Measurements from ENCODE around the gene IRF9.
"Not testable (repeated sequence)": the region's sequence is repeated elsewhere in the genome, so short reads cannot be mapped to it uniquely, and the experiment has no call there.

Gene IRF9

DNA sequence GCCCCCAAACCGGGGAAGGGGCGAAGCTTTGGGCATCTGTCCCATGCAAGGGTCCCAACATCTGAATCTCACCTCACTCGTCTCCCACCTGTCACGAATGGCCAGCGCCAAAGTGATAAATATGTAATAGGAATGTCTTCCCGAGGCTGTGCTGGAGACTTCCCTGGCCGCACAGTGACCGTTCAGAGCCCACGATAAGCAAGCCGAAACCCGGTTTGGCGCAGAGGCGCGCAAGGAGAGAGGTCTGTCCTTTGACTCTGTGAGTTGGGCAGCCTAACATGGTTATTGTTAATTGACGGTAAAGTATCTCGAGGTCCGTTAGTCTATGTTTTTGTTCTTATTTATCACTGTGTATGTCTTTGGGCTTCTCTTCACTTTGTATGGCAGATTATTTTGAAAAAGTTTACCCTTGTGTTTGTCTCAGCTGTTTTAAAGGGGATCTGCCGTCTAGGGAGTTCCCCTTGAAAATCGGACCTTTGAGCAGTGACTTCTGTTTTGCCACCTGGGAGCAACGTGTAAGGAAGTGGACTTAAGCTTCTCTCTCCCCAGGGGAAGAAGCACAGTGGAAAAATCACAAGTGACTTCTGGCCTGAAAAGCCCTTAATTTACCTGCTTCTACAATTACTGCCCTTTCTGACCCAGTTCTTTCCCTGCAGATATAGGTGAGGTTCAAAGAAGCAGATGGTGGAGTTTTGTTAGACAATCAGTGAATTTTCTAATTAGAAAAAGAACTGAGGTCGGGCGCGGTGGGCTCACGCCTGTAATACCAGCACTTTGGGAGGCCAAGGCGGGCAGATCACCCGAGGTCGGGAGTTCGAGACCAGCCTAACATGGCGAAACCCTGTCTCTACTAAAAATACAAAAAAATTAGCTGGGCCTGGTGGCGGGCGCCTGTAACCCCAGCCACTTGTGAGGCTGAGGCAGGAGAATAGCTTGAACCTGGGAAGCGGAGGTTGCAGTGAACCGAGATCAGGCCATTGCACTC lies 35.3 kb downstream of the IRF9 start:
- DNase-seq, result no peak

GRCh38 chr14:24197056-24197450 lies 36.0 kb downstream of the IRF9 start:
- DNase-seq, result no peak

DNA sequence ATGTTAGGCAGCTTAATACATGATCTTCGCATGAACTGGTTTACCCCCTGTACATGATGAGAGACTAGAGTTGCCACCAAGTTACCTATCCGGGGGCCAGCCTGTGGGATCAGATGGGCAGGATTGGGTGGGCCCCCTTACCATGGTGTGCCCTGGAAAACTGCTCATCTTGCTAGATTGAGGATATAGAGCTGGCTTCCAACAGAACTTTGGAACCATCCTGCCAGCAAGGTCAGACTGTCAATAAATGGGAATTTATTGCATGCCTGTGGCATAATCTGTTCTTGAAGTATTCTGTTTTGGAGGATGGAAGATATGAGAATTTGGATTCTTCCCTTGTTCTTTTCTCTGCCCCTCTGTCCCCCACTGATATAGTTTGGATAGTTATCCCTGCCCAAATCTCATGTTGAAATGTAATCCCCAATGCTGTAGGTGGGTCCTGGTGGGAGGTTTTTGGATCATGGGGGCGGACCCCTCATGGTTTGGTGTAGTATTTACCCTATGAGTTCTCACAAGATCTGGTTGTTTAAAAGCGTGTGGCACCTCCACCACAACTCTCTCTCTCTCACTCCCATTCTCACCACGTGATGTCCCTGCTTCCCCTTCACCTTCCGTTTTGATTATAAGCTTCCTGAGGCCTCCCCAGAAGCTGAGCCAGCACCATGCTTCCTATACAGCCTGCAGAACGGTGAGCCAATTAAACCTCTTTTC lies 37.9 kb downstream of the IRF9 start:
- no peak for DNase-seq

- not testable (repeated sequence) for DNase-seq
Measured at GRCh38 chr14:24202538-24202937, 41.5 kb downstream of the IRF9 start.

- DNase-seq, result not testable (repeated sequence)
Measured at GRCh38 chr14:24203249-24203886, 42.3 kb downstream of the IRF9 start.

DNA sequence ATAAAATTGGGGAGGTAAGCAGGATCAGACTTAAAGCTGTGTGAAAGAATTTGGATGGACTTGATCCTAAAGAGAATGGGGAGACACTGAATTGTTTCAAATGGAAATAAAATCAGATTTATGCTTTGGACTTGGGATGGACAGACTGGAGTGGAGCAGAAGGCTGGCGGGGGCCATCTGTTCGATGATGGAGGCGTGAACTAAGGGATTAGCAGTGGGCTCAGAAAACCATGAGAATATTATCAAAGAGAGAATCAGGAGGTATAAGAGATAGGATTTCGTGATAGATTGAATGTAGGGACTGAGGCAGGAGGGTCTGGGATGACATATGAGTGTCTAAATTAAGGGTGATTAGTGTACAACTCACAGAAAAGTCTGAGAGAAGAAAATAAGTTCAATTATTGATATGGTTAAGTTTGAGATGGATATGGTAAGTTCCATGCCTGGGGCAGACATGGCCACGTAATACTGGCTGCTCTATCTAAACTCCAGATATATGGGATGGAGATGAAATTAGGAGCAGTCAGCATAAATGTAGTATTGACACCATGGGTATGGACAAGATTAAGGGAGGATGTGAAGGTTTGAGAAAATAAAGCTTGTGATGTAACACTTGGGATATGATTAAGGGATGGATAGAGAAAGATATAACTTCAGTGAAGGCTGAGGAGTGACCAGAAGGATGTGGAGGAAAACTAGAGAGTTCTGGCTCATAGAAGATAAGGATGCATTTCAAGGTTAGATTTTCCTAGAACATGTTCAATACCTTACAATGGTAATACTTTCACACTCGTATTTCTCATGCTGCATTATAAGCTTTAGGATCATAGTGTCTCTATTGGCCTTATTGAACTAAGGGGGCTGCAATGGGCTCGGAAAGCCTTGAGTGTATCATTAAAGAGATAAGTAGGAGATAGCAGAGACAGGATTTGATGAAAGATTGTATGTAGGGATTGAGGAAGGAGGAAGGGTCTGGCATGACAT lies 43.4 kb downstream of the IRF9 start:
- DNase-seq, result no peak

- DNase-seq, result no peak
Measured at GRCh38 chr14:24206260-24207103, 45.4 kb downstream of the IRF9 start.

DNA sequence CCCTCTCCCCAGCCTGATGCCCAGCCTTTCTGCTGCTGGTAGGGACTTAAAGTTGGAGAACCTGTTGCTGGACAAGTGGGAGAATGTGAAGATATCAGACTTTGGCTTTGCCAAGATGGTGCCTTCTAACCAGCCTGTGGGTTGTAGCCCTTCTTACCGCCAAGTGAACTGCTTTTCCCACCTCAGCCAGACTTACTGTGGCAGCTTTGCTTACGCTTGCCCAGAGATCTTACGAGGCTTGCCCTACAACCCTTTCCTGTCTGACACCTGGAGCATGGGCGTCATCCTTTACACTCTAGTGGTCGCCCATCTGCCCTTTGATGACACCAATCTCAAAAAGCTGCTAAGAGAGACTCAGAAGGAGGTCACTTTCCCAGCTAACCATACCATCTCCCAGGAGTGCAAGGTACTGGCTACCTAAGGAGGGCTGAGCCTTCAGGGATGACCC lies 46.1 kb downstream of the IRF9 start:
- DNase-seq, result no peak

DNA sequence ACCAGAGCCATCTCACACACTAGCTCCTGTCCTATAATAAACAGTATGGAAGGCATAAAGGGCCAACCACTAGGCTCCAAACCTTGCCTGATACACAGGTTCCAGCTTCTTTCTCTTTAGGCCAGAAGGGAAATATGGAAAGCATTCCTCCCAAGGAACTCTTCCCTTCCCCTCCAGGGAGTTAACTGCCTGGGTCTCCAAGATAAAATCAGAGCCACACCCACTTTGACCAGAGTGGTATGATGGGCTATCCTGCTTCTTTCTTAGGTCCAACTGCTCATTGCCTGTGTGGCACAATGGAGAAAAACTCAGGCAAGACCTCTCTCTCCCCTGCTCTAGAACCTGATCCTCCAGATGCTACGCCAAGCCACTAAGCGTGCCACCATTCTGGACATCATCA lies 46.6 kb downstream of the IRF9 start:
- no peak for DNase-seq

GRCh38 chr14:24211311-24211710 lies 50.2 kb downstream of the IRF9 start:
- DNase-seq, result no peak

DNA sequence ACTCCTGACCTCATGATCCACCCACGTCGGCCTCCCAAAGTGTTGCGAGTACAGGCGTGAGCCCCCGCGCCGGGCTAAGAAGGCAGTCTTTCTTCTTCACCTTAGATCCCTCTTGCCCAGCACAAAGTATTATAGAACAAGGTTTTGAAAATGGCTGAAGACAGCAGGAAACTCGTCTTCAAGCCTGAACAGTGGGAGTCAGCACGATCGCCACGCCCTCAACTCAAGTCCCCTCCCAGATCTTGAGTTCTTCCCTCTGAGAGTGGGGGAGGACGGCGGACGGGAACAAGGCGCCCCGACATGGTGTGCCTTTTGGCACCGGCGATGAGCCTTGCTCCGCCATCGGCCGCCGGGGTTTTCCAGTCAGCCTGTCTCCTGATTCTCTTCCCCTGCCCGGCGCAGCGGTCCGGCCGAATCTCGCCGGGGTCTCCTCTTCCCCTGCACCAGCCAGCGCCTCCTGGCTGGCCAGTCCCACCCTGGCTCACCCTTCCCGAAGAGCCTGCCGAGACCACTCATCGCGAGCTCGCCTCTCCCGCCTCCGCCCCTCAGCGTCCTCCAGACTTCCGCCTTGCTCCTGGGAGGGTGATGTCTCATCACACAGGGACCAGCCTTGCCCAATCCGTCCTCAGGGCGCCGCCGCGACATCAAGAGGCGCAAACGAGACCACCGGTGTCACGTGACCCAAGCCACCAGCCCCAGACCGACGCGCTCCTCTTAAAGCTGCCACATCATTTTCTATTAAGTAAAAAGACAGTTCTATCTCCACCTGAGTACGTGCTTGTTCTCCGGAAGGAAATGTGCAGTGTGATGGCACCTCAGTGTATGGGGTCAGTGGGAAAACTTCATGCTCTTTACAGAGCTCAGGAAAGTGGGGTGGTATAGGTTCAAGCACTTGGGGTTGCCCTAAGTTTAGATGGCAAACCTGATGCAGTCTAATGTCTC lies 52.1 kb downstream of the IRF9 start, which contains the start of gene CHMP4A:
Gene CHMP4A, minus strand, starts transcription at position 565 of the 942 bp plus-strand sequence. Its CDS starts 49 bp downstream, at position 516.
- DNase-seq, result peak; percentile 95

- DNase-seq, result no peak
Measured at GRCh38 chr14:24213866-24214662, 53.0 kb downstream of the IRF9 start.

- DNase-seq, result peak; percentile 92
Measured at GRCh38 chr14:24215495-24216344, 54.7 kb downstream of the IRF9 start, which contains the start of gene MDP1. TSS of gene MDP1 (minus strand) at chr14:24216066. CDS start at chr14:24215955, 111 bp downstream.
